Sigmoid colon (tissue), 7 donors: ENCODE measurements around the gene CATSPERE. TPM values are rescaled to one million over a fixed set of nuclear protein-coding genes. Genes with fewer than 3 reads are reported as not detected.

ENCODE experiments used
- DNase-seq: peaks from one replicate; pipeline ENCODE4 v3.0.0-alpha.2; 2019
- H3K27ac ChIP-seq, 4 donors: fragments of 200-600 bp; sonication (generic); one replicate each; pipeline ENCODE4 v1.5.1; 2016 to 2019; ENCODE audit warnings: mild to moderate bottlenecking in 1 of 4
- H3K27me3 ChIP-seq, 3 donors: fragments of 200-600 bp; sonication (generic); one replicate each; pipeline ENCODE4 v1.5.1; 2019; ENCODE audit warnings: mild to moderate bottlenecking in 1 of 3
- H3K36me3 ChIP-seq, 4 donors: fragments of 200-600 bp; sonication (generic); one replicate each; pipeline ENCODE4 v1.5.1; 2016 to 2019
- H3K4me1 ChIP-seq, 4 donors: fragments of 200-600 bp; sonication (generic); one replicate each; pipeline ENCODE4 v1.5.1; 2017 to 2019
- H3K4me3 ChIP-seq, 4 donors: fragments of 200-600 bp; sonication (generic); one replicate each; pipeline ENCODE4 v1.5.1; 2017 to 2019; ENCODE audit warnings: mild to moderate bottlenecking in 2 of 4, moderate library complexity in 1 of 4
- H3K9me3 ChIP-seq, 4 donors: fragments of 200-600 bp in 3 of 4; sonication (generic) in 3 of 4; one replicate each; pipeline versions ENCODE4 v1.5.1 to v1.6.1; 2013 to 2019
- EP300 ChIP-seq, 4 donors: sonication (generic); formaldehyde crosslinking; IDR thresholded peaks; one replicate each; pipeline ENCODE4 v1.6.1; 2017; ENCODE audit warnings: antibody characterized with exemption in 4 of 4
- POLR2A ChIP-seq, 2 donors: fragments of 450-650 bp; IDR thresholded peaks; one replicate each; pipeline ENCODE4 v1.6.1; 2016; ENCODE audit warnings: antibody characterized with exemption in 2 of 2, mild to moderate bottlenecking in 2 of 2, moderate library complexity in 2 of 2
- POLR2AphosphoS5 ChIP-seq, 4 donors: sonication (generic); formaldehyde crosslinking; IDR thresholded peaks; one replicate each; pipeline ENCODE4 v1.6.1; 2017; ENCODE audit warnings: antibody characterized with exemption in 4 of 4
- WGBS, 2 donors: extraction: QIAGEN DNeasy Blood & Tissue Kit; methylation state at CpG; one replicate each; pipeline ENCODE4 v1.1.7; 2013; 5-methylcytosine and 5-hydroxymethylcytosine counted together
- intact Hi-C: fragments of 100-400 bp; cut with DNase I; formaldehyde crosslinking; loops from one replicate; pipeline ENCODE4 v1.15.1; 2023
- polyA plus RNA-seq, 3 donors: library from polyadenylated mRNA; stranded (reverse); fragments of 200-250 nt; gene quantifications; one replicate each; pipeline ENCODE4 v1.2.3, GENCODE V29; 2013
- total RNA-seq, 4 donors: library from RNA; depleted of rRNA; stranded (reverse); fragments of >200 nt; gene quantifications; one replicate each; pipeline ENCODE4 v1.1.0, GENCODE V29; 2016
- TF ChIP-seq, protein P1 (sequence below), 4 experiments: fragments of 450-650 bp in 3 of 4; fragments of 200-600 bp in 1 of 4; IDR thresholded peaks; one replicate each; pipeline ENCODE4 v1.5.1; 2016 to 2019; ENCODE audit warnings: antibody characterized with exemption in 4 of 4, mild to moderate bottlenecking in 3 of 4, moderate library complexity in 2 of 4
- donor health status: healthy with polysubstance abuse.
- donor health status: Bipolar disorder and iron deficiency.
- donor health status: healthy.

Gene CATSPERE
- total and polyA plus RNA-seq, 7 donors: 0.31 to 2.0 (median 1.4) TPM; not detected in 2

DNA sequence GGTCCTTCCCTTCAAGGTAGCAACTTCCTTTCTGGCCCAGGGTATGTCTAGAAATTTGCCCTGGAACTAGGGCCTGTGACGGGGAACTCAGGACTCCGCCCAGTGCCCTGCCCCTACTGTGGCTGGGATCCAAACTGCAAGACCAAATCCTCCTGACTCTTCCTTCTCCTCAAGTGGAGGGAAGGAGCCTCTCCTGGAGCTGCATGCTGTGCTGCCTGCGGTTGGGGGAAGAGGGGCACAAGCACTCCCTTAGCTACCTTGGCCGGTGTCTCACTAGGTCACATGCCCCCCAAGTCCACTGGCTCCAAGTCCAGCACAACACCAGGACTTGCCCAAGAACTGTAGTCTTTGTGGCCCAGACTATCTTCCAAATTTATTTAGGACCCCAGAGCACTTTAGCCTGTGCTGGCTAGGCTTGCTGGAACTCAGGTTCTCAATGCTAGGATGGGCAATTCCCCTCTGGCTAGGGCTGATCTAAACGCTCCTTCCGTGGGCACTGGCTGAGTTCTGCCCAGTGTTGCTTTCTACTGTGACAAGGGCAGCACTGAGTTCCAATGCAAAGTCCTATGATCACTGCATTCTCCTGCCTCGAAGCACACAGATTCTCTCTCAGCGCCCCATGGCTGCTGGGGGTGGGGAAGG is 21.6 kb upstream of the CATSPERE start:
- TF ChIP-seq, protein P1, sequence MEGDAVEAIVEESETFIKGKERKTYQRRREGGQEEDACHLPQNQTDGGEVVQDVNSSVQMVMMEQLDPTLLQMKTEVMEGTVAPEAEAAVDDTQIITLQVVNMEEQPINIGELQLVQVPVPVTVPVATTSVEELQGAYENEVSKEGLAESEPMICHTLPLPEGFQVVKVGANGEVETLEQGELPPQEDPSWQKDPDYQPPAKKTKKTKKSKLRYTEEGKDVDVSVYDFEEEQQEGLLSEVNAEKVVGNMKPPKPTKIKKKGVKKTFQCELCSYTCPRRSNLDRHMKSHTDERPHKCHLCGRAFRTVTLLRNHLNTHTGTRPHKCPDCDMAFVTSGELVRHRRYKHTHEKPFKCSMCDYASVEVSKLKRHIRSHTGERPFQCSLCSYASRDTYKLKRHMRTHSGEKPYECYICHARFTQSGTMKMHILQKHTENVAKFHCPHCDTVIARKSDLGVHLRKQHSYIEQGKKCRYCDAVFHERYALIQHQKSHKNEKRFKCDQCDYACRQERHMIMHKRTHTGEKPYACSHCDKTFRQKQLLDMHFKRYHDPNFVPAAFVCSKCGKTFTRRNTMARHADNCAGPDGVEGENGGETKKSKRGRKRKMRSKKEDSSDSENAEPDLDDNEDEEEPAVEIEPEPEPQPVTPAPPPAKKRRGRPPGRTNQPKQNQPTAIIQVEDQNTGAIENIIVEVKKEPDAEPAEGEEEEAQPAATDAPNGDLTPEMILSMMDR (IDR thresholded peaks at IDR 0.05): no peak
- TF ChIP-seq EP300 (IDR thresholded peaks at IDR 0.05) (no peak), POLR2A (IDR thresholded peaks at IDR 0.05) (no peak), POLR2AphosphoS5 (IDR thresholded peaks at IDR 0.05) (no peak)
- H3K27me3 ChIP-seq: no peaks in the 10 kb centered on the region
- intact Hi-C loops: no loop called here
- no peak overlapping the region for H3K4me3 ChIP-seq
- H3K9me3 ChIP-seq: no peaks in the 10 kb centered on the region
- H3K4me1 ChIP-seq: peaks cover 0 to 34% (median 21%) of the 10 kb centered on the region in 4 donors
- WGBS, 2 donors: 55 to 73% methylated on average over 8 of the region's 8 CpGs
- H3K36me3 ChIP-seq: peaks cover 0 to 16% (median 0%) of the 10 kb centered on the region in 4 donors
- DNase-seq: no peak
- no peak overlapping the region for H3K27ac ChIP-seq

DNA sequence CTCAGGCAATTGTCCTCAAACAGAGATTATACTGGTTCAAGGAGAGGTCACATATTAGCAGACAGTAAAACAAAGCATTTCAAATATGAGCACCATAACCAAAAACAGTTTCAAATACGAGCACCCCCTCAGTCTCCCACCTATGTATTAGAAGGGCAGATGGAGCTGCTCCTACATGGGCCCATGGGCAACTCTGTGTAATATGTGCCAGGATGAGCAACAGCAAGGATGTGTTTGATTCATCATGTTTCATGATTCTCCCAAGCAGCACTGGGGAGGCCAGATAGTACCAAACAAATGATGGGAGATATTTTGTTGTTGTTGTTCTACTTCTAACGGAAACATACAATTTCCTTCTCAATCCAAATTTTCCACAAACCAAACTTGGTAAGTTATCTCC is 18.2 kb upstream of the CATSPERE start:
- intact Hi-C loops: no loop called here
- Histone ChIP-seq H3K4me1 (peaks cover 0 to 63% (median 40%) of the 10 kb centered on the region in 4 donors), H3K9me3 (no peaks in the 10 kb centered on the region), H3K4me3 (no peak overlapping the region), H3K36me3 (no peaks in the 10 kb centered on the region), H3K27me3 (no peaks in the 10 kb centered on the region), H3K27ac (peak overlapping the region in 1 of 4 donors; percentile 47)
- no peak for TF ChIP-seq EP300 (IDR thresholded peaks at IDR 0.05)
- TF ChIP-seq, protein P1 (IDR thresholded peaks at IDR 0.05): no peak
- no peak for TF ChIP-seq POLR2A (IDR thresholded peaks at IDR 0.05)
- no peak for TF ChIP-seq POLR2AphosphoS5 (IDR thresholded peaks at IDR 0.05)
- WGBS, 2 donors: 94% methylated on average over 2 of the region's 2 CpGs
- no peak for DNase-seq

GRCh38 chr1:244444854-244445253 is 16.2 kb upstream of the CATSPERE start:
- 68% methylated on average over 1 of the region's 1 CpG for WGBS, 2 donors
- no peak overlapping the region for H3K4me3 ChIP-seq
- H3K9me3 ChIP-seq: no peaks in the 10 kb centered on the region
- DNase-seq: no peak
- peaks cover 0 to 65% (median 54%) of the 10 kb centered on the region in 4 donors for H3K4me1 ChIP-seq
- TF ChIP-seq, protein P1 (IDR thresholded peaks at IDR 0.05): no peak
- TF ChIP-seq POLR2A (IDR thresholded peaks at IDR 0.05): no peak
- TF ChIP-seq EP300 (IDR thresholded peaks at IDR 0.05): no peak
- no peak for TF ChIP-seq POLR2AphosphoS5 (IDR thresholded peaks at IDR 0.05)
- H3K27me3 ChIP-seq: no peaks in the 10 kb centered on the region
- no peaks in the 10 kb centered on the region for H3K36me3 ChIP-seq
- H3K27ac ChIP-seq: peak overlapping the region; percentile 62 to 99 (median 74)
- intact Hi-C loops: no loop called here

DNA sequence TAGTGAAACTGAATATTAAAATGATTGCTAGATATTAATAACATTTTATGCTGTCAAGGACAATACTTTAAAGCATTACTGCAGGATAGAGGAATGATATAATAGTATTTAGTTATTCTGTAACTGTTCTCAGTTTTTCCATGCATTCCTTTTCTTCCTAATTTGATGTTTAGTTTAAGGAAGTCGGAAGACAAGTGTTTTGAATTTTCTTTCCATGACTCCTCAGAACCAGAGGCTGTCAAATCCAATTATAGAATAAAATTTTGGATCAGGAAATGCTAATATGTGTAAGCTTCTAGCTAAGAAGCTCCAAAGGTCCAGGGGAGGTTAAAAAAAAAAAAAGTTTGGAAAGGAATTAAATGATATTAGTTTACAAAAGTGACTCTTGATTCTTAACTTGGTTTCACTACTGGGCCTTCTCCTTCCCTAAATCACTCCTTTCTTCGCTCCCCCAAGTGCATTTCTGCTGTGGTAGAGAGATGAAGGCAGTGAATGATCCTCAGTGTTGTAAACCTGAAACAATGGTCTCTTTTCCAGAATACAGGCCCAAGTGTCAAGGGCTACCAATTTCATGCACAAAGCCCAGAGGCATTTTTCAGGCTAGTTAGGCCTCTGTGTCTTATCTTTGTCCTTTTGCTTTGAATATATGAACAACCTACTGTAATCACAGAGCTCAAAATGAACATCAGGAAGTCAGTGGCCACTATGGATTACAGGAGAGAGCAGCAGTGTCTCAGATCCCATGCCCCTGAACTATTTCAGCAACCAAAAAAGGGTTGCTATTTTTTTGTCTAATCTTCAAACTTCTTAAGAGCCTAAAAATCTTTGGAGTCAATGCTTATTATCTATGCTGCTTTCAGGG is 15.5 kb upstream of the CATSPERE start:
- Histone ChIP-seq H3K36me3 (no peaks in the 10 kb centered on the region), H3K4me3 (no peak overlapping the region), H3K27me3 (no peaks in the 10 kb centered on the region), H3K27ac (peak overlapping the region; percentile 62 to 99 (median 74)), H3K9me3 (no peaks in the 10 kb centered on the region), H3K4me1 (peaks cover 0 to 72% (median 61%) of the 10 kb centered on the region in 4 donors)
- DNase-seq: no peak
- WGBS, 2 donors: 75 to 78% methylated on average over 2 of the region's 2 CpGs
- TF ChIP-seq POLR2A (IDR thresholded peaks at IDR 0.05): no peak
- TF ChIP-seq EP300 (IDR thresholded peaks at IDR 0.05): no peak
- TF ChIP-seq POLR2AphosphoS5 (IDR thresholded peaks at IDR 0.05): no peak
- TF ChIP-seq, protein P1 (IDR thresholded peaks at IDR 0.05): no peak
- intact Hi-C loops: no loop called here
